Lower lobe of right lung (tissue), 2 donors: ENCODE measurements around the gene TP53INP2. TPM values are rescaled to one million over a fixed set of nuclear protein-coding genes. Genes with fewer than 3 reads are reported as not detected.

Experiments
- ATAC-seq, 2 donors: fragments of 200-7000 bp; cut with Tn5 transposase; one replicate each; pipeline ENCODE4 v1.9.1; 2020 to 2022; ENCODE audit warnings: mild to moderate bottlenecking in 2 of 2, moderate library complexity in 2 of 2
- DNase-seq: peaks from one replicate; pipeline ENCODE4 v3.0.0-alpha.2; 2020
- H3K27ac ChIP-seq: fragments of 200-600 bp; one replicate; pipeline ENCODE4 v1.8.0; 2022
- H3K27me3 ChIP-seq: fragments of 200-600 bp; one replicate; pipeline ENCODE4 v1.8.0; 2022; ENCODE audit warnings: low read depth
- H3K36me3 ChIP-seq: fragments of 200-600 bp; one replicate; pipeline ENCODE4 v1.8.0; 2022; ENCODE audit warnings: mild to moderate bottlenecking
- H3K4me1 ChIP-seq: fragments of 200-600 bp; one replicate; pipeline ENCODE4 v1.8.0; 2022
- H3K4me3 ChIP-seq: fragments of 200-600 bp; one replicate; pipeline ENCODE4 v1.8.0; 2022; ENCODE audit warnings: mild to moderate bottlenecking
- H3K9me3 ChIP-seq: fragments of 200-600 bp; one replicate; pipeline ENCODE4 v1.8.0; 2022
- intact Hi-C: fragments of 100-400 bp; cut with DNase I; formaldehyde crosslinking; loops from one replicate; pipeline ENCODE4 v1.11.0; 2022
- total RNA-seq: library from RNA; stranded (reverse); fragmentation: NEBNext Ultra II Directional; extraction: Animal tissue kit (Norgen Biotek cat#: 25700); gene quantifications from one replicate; pipeline ENCODE4 v1.2.1, GENCODE V29; 2021
- TF ChIP-seq, protein P1 (sequence below): fragments of 200-600 bp; IDR thresholded peaks from one replicate; pipeline ENCODE4 v1.8.0; 2022; ENCODE audit warnings: antibody characterized with exemption, mild to moderate bottlenecking
- donor health status: DM: no; HTN: yes; CAD: no; lungs with severe emphysema.

The TP53INP2 gene
- total RNA-seq, 1 donor from 2014 or later: 13.6 TPM

DNA sequence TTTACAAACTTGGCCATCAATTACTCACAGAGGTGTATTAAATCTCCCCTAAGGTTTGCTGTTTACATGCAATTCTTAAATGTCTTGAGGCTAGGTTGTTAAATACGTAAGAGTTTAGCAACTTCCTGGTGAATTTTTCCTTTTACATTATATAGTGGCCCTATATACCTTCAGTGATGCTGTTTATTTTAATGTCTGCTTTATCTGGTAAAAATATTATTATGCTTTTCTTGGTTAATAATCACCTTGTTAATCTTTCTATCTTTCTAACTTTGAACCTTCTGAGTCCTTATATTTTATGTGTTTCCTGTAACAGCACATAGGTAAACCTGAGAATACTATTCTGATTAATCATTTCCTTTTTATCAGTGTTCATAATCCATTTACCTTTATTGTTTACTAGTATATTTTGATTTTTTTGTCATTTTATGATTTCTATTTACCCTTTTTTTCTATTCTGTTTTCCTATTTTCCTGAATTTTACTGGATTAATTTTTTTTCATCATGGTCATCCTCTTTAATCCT lies 57.9 kb downstream of the TP53INP2 start:
- H3K9me3 ChIP-seq: no peaks in the 10 kb centered on the region
- H3K27ac ChIP-seq: no peak overlapping the region
- intact Hi-C loops: no loop called here
- no peak for DNase-seq
- H3K36me3 ChIP-seq: peaks cover 98% of the 10 kb centered on the region
- no peaks in the 10 kb centered on the region for H3K27me3 ChIP-seq
- H3K4me3 ChIP-seq: no peak overlapping the region
- no peaks in the 10 kb centered on the region for H3K4me1 ChIP-seq
- TF ChIP-seq, protein P1, sequence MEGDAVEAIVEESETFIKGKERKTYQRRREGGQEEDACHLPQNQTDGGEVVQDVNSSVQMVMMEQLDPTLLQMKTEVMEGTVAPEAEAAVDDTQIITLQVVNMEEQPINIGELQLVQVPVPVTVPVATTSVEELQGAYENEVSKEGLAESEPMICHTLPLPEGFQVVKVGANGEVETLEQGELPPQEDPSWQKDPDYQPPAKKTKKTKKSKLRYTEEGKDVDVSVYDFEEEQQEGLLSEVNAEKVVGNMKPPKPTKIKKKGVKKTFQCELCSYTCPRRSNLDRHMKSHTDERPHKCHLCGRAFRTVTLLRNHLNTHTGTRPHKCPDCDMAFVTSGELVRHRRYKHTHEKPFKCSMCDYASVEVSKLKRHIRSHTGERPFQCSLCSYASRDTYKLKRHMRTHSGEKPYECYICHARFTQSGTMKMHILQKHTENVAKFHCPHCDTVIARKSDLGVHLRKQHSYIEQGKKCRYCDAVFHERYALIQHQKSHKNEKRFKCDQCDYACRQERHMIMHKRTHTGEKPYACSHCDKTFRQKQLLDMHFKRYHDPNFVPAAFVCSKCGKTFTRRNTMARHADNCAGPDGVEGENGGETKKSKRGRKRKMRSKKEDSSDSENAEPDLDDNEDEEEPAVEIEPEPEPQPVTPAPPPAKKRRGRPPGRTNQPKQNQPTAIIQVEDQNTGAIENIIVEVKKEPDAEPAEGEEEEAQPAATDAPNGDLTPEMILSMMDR: no peak
- ATAC-seq: no peak

Other genes with a start within 250 kb of the TP53INP2 start
- 161 TPM for gene DYNLRB1, start 187.9 kb upstream of the TP53INP2 start, total RNA-seq
- 51.6 TPM for gene MAP1LC3A, start 145.6 kb upstream of the TP53INP2 start, total RNA-seq
- 13.8 TPM for gene PIGU, start 27.3 kb upstream of the TP53INP2 start, total RNA-seq
- 27.1 TPM for gene NCOA6, start 121.3 kb downstream of the TP53INP2 start, total RNA-seq
- 24.0 TPM for gene GGT7, start 168.5 kb downstream of the TP53INP2 start, total RNA-seq
- 131 TPM for gene ACSS2, start 172.3 kb downstream of the TP53INP2 start, total RNA-seq